GM19351 (cell line): ENCODE measurements around the gene ITGAE.
A peak's percentile ranks its signal among the peaks of the same experiment; 100 is the strongest.

Experiments
- ATAC-seq: cut with Tn5 transposase; IDR thresholded peaks from one replicate; pipeline ENCODE4 v1.9.1; 2021; ENCODE audit warnings: mild to moderate bottlenecking, moderate library complexity; ENCODE audit not compliant: unreplicated experiment

Gene ITGAE

DNA sequence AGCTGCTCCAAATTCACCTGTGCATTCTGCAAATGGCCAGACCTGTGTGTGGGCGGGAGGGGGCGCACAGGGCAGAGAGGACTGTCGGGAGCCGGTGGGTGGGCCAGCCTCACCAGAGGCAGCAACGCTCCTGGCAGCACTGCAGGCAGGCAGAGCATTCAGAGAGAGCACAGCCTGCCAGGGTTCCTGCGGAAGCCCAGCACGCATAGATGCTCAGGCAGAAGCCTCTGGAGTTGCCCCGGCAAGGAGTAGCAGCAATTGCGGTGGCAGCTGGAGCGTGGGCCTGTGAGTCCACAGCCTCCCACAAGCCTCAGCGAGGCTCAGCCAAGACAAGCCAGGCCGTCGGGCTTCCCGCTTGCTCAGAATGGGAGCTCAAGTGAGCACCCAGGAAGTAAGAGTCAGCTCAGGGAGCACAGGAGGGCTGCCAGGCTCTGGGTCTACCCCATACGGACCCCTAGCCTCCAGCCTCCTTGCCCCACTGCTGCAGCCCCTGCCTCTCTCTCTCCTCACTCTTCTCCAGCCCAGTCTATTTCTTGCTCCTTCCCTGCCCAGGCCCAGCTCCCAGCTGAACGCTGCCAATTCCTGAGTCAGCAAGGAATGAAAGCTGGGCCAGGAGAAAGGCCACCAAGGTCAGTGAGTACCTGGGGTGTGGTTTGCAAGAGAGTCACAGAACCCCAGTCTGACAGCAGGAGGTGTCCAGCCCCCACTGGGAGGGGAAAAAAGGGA lies 122.7 kb downstream of the ITGAE start:
- no peak for ATAC-seq

GRCh38 chr17:3675886-3676285 lies 125.1 kb downstream of the ITGAE start:
- ATAC-seq = no peak

DNA sequence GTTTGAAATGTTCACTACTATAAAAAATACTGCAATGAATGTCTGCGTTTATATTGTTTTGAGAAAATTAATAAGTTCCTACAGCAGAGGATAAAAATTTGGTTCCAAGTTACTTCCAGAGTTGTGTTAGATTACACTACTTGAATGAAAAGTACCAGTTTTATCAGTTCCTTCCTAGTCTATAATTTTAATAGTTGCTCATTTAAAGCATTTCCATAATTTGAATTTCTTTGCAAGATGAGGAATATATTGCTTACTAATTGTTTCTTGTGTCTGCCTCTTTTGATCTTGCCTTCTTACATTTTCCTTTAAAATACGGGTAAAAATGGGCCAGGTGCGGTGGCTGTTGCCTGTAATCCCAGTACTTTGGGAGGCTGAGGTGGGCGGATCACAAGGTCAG lies 128.4 kb downstream of the ITGAE start:
- ATAC-seq = no peak

GRCh38 chr17:3669548-3669947 lies 131.4 kb downstream of the ITGAE start:
- ATAC-seq = no peak

DNA sequence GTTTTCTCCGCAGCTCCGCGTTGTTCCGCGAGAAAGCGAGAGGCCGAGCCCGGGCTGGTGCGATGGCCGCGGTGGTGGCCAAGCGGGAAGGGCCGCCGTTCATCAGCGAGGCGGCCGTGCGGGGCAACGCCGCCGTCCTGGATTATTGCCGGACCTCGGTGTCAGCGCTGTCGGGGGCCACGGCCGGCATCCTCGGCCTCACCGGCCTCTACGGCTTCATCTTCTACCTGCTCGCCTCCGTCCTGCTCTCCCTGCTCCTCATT lies 132.0 kb downstream of the ITGAE start:
- peak; percentile 8 for ATAC-seq

GRCh38 chr17:3668279-3669084 lies 132.5 kb downstream of the ITGAE start, which contains the start of the genes EMC6 and TAX1BP3:
TSS of gene EMC6 (plus strand) at chr17:3668812. CDS start at chr17:3669147, 335 bp downstream.
TSS of gene TAX1BP3 (minus strand) at chr17:3668578. CDS start at chr17:3668526, 52 bp downstream.
- ATAC-seq = peak; percentile 89

GRCh38 chr17:3667366-3668278 lies 133.4 kb downstream of the ITGAE start:
- peak; percentile 12 for ATAC-seq

GRCh38 chr17:3666516-3666915 lies 134.5 kb downstream of the ITGAE start:
- no peak for ATAC-seq

DNA sequence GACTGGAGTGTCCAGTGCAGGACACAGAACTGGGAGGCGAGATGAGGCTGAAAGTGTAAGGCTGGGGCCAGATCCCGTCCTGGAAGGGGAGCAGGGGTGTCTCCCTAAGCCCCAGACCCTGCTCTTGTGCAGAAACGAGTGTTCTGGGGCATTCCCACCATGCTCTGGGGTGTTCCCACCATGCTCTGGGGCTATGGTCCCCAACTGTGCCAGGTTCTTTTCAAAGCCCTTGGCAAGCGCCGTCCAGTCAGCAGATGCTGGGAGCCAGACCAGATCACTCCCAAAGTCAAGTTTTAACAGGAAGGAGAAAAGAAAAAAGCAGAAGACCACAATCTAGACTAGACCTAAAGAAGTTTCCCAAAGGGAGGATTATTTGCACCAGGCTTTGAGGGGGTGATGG lies 135.2 kb downstream of the ITGAE start:
- no peak for ATAC-seq
